ENCODE data around the gene CENPM. TPM values are rescaled to one million over a fixed set of nuclear protein-coding genes. Genes with fewer than 3 reads are reported as not detected.

CENPM gene
- total and polyA plus RNA-seq, 9 donors = 0.25 to 8.0 (median 1.8) TPM; not detected in 3

GRCh38 chr22:41916745-41917358 is 30.1 kb downstream of the CENPM start:
- H3K36me3 ChIP-seq = no peaks in the 10 kb centered on the region

DNA sequence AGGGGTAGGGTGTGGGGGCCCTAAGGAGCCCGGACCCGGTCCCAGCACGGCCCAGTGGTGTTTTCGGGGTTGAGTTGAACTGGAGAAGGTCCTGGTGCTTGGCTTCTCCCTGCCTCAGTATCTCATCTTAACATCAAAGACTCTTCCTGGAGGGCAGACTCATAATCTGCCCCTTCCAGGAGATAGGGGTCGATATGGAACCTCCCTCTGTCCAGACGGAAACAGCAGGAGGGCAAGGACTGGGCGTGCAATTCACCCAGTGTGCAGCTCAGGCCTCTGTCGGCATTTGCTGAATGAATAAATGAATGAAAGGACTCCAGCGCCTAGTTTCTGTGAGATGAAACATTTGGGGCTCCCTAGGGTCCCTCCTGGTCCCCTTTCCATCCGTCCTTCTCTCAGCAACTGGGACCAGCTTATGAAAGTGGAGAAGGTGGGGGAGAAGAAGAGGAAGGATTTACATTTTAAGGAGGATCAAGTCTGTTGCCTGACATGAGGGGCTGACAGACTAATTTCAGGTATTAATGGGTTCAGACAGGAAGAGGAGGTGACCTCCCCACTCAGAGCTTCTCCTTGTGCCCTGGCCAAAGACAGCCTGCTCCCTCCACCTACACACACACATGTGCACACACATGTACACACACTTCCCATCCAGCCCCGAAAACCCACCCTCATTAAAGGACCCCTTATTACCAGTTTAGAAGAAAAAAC is 31.0 kb downstream of the CENPM start:
- Histone ChIP-seq H3K36me3 (no peaks in the 10 kb centered on the region), H3K9me3 (no peaks in the 10 kb centered on the region), H3K27me3 (peaks cover 4% of the 10 kb centered on the region), H3K4me1 (ENCODE audit: insufficient read depth) (peaks cover 6% of the 10 kb centered on the region), H3K27ac (no peak overlapping the region), H3K4me3 (no peak overlapping the region)
- no peak for DNase-seq
- no peak for TF ChIP-seq POLR2A (IDR thresholded peaks at IDR 0.05)
- TF ChIP-seq EP300 (IDR thresholded peaks at IDR 0.05) = no peak
- TF ChIP-seq, protein P1, sequence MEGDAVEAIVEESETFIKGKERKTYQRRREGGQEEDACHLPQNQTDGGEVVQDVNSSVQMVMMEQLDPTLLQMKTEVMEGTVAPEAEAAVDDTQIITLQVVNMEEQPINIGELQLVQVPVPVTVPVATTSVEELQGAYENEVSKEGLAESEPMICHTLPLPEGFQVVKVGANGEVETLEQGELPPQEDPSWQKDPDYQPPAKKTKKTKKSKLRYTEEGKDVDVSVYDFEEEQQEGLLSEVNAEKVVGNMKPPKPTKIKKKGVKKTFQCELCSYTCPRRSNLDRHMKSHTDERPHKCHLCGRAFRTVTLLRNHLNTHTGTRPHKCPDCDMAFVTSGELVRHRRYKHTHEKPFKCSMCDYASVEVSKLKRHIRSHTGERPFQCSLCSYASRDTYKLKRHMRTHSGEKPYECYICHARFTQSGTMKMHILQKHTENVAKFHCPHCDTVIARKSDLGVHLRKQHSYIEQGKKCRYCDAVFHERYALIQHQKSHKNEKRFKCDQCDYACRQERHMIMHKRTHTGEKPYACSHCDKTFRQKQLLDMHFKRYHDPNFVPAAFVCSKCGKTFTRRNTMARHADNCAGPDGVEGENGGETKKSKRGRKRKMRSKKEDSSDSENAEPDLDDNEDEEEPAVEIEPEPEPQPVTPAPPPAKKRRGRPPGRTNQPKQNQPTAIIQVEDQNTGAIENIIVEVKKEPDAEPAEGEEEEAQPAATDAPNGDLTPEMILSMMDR (IDR thresholded peaks at IDR 0.05) = no peak
- WGBS, 3 donors = 26 to 37% (median 34%) methylated on average over 10 to 11 of the region's 11 CpGs
- intact Hi-C loops (cut with DNase I) = no loop called here

More at GRCh38 chr22:41916745-41917358, 30.1 kb downstream of the CENPM start:
- no peak for DNase-seq
- 44 to 52% (median 51%) methylated on average over 10 of the region's 10 CpGs for whole genome bisulfite sequencing, 3 donors
- Histone ChIP-seq H3K27ac (no peak overlapping the region), H3K4me1 (ENCODE audit: insufficient read depth) (peaks cover 5% of the 10 kb centered on the region), H3K9me3 (no peaks in the 10 kb centered on the region), H3K27me3 (peaks cover 4% of the 10 kb centered on the region), H3K4me3 (no peak overlapping the region)
- TF ChIP-seq POLR2A (IDR thresholded peaks at IDR 0.05) (no peak), EP300 (IDR thresholded peaks at IDR 0.05) (no peak)
- TF ChIP-seq, protein P1 (IDR thresholded peaks at IDR 0.05) = no peak
- intact Hi-C loops (cut with DNase I) = no loop called here

DNA sequence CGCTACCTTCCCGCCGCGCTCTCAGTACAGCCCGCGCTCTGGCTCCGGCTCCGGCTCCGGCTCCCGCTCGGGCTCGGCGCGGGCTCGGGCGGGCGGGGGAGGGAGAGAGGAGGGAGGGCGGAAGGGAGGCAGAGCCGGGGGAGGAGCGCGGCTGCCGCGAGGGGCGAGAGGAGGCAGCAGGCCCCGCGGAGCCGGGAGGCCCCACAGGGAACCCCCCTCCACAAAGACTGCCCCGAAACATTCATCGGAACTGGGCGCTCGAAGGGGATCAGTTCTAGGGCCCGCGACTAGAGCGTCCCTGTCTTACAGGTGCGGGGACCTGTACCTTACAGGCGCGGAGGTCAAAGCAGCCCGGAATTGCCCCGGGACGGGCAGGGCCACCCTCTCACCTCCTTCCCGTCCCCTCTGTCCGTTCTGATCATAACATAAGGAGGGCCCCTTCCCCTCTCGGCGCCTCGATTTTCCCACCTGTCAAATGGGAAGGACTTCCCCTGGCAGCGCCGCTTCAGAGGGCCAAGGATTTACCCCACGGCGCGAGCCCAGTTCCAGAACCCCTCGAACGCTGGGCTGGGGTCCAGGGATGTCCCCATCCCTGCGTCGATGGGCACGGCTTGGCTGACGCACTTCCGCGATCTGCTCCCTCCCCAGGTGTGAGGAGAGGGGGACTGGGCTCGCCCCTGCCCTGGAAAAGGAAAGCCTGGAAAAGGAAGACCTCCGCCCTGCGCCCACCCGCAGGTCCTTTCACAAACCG is 31.7 kb downstream of the CENPM start, which contains the start of gene SHISA8:
Gene SHISA8, minus strand, starts transcription at position 40 of the 751 bp plus-strand sequence. CDS start 407 bp downstream, outside the sequence.
- H3K9me3 ChIP-seq = no peaks in the 10 kb centered on the region
- intact Hi-C loops (cut with DNase I) = no loop called here
- H3K4me1 ChIP-seq (ENCODE audit: insufficient read depth) = peaks cover 11% of the 10 kb centered on the region
- peaks cover 6% of the 10 kb centered on the region for H3K27me3 ChIP-seq
- no peak within 1 kb of the TSS for H3K27ac ChIP-seq
- H3K36me3 ChIP-seq = no peaks in the 10 kb centered on the region
- H3K4me3 ChIP-seq = no peak within 1 kb of the TSS
- TF ChIP-seq POLR2A (IDR thresholded peaks at IDR 0.05) = no peak
- TF ChIP-seq, protein P1 (IDR thresholded peaks at IDR 0.05) = no peak
- TF ChIP-seq EP300 (IDR thresholded peaks at IDR 0.05) = no peak
- peak; percentile 32 to 71 (median 59) for DNase-seq
- 3 to 10% (median 8%) methylated on average over 23 to 63 of the region's 63 CpGs for WGBS, 3 donors

GRCh38 chr22:41914611-41915034 is 32.3 kb downstream of the CENPM start:
- peaks cover 10% of the 10 kb centered on the region for H3K4me1 ChIP-seq (ENCODE audit: insufficient read depth)
- H3K27ac ChIP-seq = no peak overlapping the region
- 0 to 1% (median 0%) methylated on average over 36 to 67 of the region's 67 CpGs for WGBS, 3 donors

More at GRCh38 chr22:41914611-41915034, 32.3 kb downstream of the CENPM start:
- Histone ChIP-seq H3K4me3 (no peak overlapping the region), H3K36me3 (no peaks in the 10 kb centered on the region), H3K9me3 (no peaks in the 10 kb centered on the region), H3K27me3 (peaks cover 6% of the 10 kb centered on the region)
- no peak for DNase-seq
- intact Hi-C loops (cut with DNase I) = no loop called here
- TF ChIP-seq, protein P1 (IDR thresholded peaks at IDR 0.05) = no peak
- no peak for TF ChIP-seq POLR2A (IDR thresholded peaks at IDR 0.05)
- no peak for TF ChIP-seq EP300 (IDR thresholded peaks at IDR 0.05)
